Left colon (tissue), 2 donors: Measurements from ENCODE around the gene ATXN2. TPM values are rescaled to one million over a fixed set of nuclear protein-coding genes. Genes with fewer than 3 reads are reported as not detected.
"Not testable (repeated sequence)": the region's sequence is repeated elsewhere in the genome, so short reads cannot be mapped to it uniquely, and the experiment has no call there.

Source experiments
- ATAC-seq: fragments of 200-7000 bp; cut with Tn5 transposase; one replicate; pipeline ENCODE4 v1.9.1; 2020; ENCODE audit warnings: mild to moderate bottlenecking, moderate library complexity
- DNase-seq, 2 donors: peaks; one replicate each; pipeline ENCODE4 v3.0.0-alpha.2; 2020
- intact Hi-C, 2 donors: fragments of 100-400 bp; cut with DNase I in 1 of 2; cut with micrococcal nuclease in 1 of 2; formaldehyde crosslinking; loops; one replicate each; pipeline versions ENCODE4 v1.11.2 to v1.14.0; 2022; cut with DNase I, micrococcal nuclease
- total RNA-seq, 2 donors: library from RNA; stranded (reverse); fragmentation: NEBNext Ultra II Directional; extraction: Animal tissue kit (Norgen Biotek cat#: 25700); gene quantifications; one replicate each; pipeline ENCODE4 v1.2.1, GENCODE V29; 2021
- donor health status: DM: no; HTN: no; CAD: no.
- donor health status: DM: yes; HTN: yes; CAD: no.

The ATXN2 gene
- total RNA-seq, 2 donors from 2014 or later = 43.0 to 64.2 TPM

- intact Hi-C loops = no loop called here
- ATAC-seq (no peak), DNase-seq (no peak)
Measured at GRCh38 chr12:111523587-111524167, 75.4 kb downstream of the ATXN2 start.

- ATAC-seq (no peak), DNase-seq (no peak)
- intact Hi-C loops = no loop called here
Measured at GRCh38 chr12:111521801-111522200, 77.3 kb downstream of the ATXN2 start.

GRCh38 chr12:111519937-111520336, 79.2 kb downstream of the ATXN2 start:
- no peak for ATAC-seq
- intact Hi-C loops = no loop called here
- no peak for DNase-seq

GRCh38 chr12:111519083-111519482, 80.0 kb downstream of the ATXN2 start:
- intact Hi-C loops = no loop called here
- DNase-seq (no peak), ATAC-seq (no peak)

- ATAC-seq, DNase-seq, intact Hi-C loops: not testable (repeated sequence)
Measured at GRCh38 chr12:111507719-111508118, 91.4 kb downstream of the ATXN2 start.

- DNase-seq, ATAC-seq, intact Hi-C loops: not testable (repeated sequence)
Measured at GRCh38 chr12:111507258-111507657, 91.9 kb downstream of the ATXN2 start.

- DNase-seq (no peak), ATAC-seq (no peak)
- intact Hi-C loops = no loop called here
Measured at GRCh38 chr12:111506260-111506659, 92.9 kb downstream of the ATXN2 start.

- intact Hi-C loops = no loop called here
- no peak for ATAC-seq
- no peak for DNase-seq
Measured at GRCh38 chr12:111505601-111506036, 93.5 kb downstream of the ATXN2 start.

- no peak for ATAC-seq
- no peak for DNase-seq
- intact Hi-C loops = no loop called here
Measured at GRCh38 chr12:111503116-111503515, 96.0 kb downstream of the ATXN2 start.

- DNase-seq (no peak), ATAC-seq (no peak)
- intact Hi-C loops = no loop called here
Measured at GRCh38 chr12:111494676-111495075, 104.4 kb downstream of the ATXN2 start.

GRCh38 chr12:111492979-111493378, 106.1 kb downstream of the ATXN2 start:
- intact Hi-C loops, ATAC-seq, DNase-seq: not testable (repeated sequence)

GRCh38 chr12:111488798-111489197, 110.3 kb downstream of the ATXN2 start:
- ATAC-seq = no peak
- DNase-seq = no peak
- intact Hi-C loops = no loop called here

- no peak for ATAC-seq
Measured at GRCh38 chr12:111488271-111488670, 110.8 kb downstream of the ATXN2 start.

GRCh38 chr12:111482462-111482861, 116.7 kb downstream of the ATXN2 start:
- DNase-seq (no peak), ATAC-seq (no peak)
- intact Hi-C loops = no loop called here

More at GRCh38 chr12:111488271-111488670, 110.8 kb downstream of the ATXN2 start:
- no peak for DNase-seq
- intact Hi-C loops = no loop called here

- DNase-seq (no peak), ATAC-seq (no peak)
- intact Hi-C loops = no loop called here
Measured at GRCh38 chr12:111471236-111471635, 127.9 kb downstream of the ATXN2 start.

- intact Hi-C loops = no loop called here
- DNase-seq = no peak
Measured at GRCh38 chr12:111469401-111469800, 129.7 kb downstream of the ATXN2 start.

GRCh38 chr12:111467857-111468241, 131.3 kb downstream of the ATXN2 start:
- DNase-seq = no peak
- intact Hi-C loops = no loop called here
- no peak for ATAC-seq

More at GRCh38 chr12:111469401-111469800, 129.7 kb downstream of the ATXN2 start:
- no peak for ATAC-seq

- DNase-seq (no peak), ATAC-seq (no peak)
- intact Hi-C loops = no loop called here
Measured at GRCh38 chr12:111467092-111467856, 131.8 kb downstream of the ATXN2 start.

- no peak for ATAC-seq
- DNase-seq = no peak
- intact Hi-C loops = no loop called here
Measured at GRCh38 chr12:111462210-111462769, 136.8 kb downstream of the ATXN2 start.

- intact Hi-C loops, DNase-seq, ATAC-seq: not testable (repeated sequence)
Measured at GRCh38 chr12:111460111-111460510, 139.0 kb downstream of the ATXN2 start.
